ENCODE results near the gene FBXO38.

Gene FBXO38

DNA sequence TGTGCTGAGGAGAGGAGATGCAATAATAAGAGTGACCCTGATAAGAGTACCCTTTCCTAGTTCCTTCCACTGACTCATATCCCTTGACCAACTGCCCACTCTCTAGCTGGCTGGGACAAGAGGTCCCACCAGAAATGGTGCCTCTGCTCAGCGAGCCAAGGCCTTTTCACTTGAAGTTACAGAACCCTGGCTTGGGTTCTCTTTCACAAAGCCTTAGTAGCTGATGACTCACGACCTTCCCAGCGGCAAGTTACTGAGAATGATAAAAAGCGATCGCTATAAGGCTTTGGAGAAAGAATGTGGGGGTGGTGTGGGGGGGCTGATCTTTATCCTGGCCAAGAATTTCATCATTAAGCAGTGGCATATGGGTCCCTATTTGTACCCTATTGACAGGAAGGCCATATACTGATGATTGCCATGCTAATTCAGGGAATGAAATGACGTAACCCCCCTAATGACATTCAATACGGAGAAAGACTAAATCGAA lies 90.3 kb downstream of the FBXO38 start:
- no peak for DNase-seq (ENCODE audit: low spot score)

DNA sequence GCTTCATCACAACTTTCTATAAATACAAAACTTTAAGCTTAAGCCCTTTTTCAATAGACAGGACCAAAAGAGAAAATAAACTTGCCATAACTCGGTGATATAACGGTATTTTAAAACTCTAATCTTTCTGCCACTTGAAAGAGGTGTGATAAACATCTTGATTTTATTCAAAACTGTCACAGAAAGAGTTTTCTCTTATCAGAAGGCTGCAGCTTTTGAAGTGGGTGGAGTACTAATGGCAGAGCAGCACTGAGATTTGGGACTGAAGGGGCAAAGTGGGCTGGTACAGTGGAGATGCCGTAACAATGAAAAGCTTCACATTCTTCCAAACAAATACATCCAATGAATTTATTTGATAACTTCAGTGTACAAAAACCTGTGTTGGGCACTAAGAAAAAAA lies 92.5 kb downstream of the FBXO38 start:
- no peak for DNase-seq (ENCODE audit: low spot score)

DNA sequence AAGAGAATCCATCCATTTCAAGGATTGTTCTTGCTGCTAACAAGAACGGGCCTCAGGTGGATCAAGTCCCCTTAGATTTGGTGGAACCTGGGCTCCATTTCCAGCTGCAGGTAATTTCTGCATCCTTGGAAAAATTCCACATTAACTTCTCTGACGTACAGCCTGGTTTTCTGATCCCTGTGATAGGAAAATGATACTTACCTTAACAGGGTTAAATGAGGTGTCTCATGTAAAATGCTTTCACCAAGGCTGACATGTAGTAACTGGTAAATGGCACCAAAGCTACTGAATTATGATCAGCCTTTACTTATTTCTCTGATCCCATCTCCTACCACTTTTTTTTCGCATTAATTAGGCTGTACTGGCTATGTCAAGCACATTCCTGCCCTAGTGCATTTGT lies 93.7 kb downstream of the FBXO38 start:
- no peak for DNase-seq (ENCODE audit: low spot score)

DNA sequence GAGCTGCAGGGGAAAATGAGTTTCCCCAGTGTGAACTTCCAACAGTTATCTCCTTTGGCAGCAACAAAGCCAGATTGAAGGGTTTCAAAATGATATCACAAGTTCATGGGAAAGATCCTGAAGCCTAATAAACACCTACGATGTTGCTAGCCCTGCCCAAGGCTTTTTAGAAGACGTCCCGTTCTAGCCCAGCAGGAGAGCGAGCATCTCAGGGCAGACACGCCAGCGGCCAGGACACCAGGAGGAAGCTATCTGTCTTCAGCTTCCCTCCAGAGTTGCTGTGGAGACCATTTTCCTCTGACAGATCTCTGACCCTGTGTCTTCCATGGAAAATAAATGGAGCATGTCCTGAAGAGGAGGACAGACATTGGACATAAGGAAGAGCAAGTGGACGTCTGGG lies 98.4 kb downstream of the FBXO38 start:
- DNase-seq (ENCODE audit: low spot score): no peak

DNA sequence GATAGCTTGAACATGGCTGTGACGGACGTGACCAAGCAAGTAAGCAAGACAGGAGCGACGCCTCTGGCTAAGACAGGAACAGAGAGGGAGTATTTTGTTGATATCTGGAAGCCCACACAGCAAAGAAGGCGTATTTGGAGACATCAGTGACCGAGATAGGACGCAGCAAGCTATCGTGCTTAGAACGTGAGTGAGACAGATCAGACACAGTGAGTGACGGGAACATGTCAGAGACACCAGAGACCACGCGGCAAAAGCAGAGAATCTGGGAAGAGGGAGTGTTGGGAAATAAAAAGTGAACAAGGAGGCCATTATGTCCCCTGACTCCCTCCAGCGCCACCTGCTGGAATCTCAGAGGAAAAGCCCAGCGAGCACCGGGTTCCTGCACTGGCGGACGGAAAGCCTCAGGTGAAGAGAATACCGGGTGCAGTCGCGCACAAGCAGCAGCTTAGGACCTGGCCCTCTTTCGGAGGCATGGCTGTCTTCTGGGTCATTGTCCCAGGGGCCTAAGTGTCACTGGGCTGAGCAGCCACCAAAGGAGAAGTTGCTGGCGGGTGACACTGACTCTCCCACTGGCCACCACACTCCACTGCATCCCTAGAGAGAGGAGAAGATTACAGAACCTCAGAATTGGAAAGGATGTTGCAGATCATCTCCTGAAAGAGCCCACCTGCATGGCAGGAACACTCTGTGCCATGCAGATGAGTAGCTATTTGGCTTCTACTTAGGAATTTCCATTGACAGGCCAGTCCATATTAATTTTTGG lies 99.1 kb downstream of the FBXO38 start:
- peak; percentile 51 for DNase-seq (ENCODE audit: low spot score)

DNA sequence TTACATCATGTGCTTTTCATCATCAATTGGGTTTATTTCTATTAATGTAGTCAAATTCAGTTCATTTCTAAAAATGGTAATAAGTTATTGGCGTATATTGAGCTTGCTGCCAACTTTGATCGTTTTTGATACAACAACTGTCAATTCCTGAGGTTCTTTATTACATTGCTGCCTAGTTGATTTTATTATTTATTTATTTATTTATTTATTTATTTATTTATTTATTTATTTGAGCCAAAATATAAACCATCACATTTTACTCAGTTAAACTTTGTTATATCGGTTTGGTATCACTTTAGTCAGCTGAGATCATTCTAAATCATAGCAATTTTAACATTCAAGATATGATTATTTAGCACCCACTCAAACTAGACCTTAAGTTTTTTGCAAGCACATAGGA lies 100.0 kb downstream of the FBXO38 start:
- DNase-seq (ENCODE audit: low spot score): no peak

DNA sequence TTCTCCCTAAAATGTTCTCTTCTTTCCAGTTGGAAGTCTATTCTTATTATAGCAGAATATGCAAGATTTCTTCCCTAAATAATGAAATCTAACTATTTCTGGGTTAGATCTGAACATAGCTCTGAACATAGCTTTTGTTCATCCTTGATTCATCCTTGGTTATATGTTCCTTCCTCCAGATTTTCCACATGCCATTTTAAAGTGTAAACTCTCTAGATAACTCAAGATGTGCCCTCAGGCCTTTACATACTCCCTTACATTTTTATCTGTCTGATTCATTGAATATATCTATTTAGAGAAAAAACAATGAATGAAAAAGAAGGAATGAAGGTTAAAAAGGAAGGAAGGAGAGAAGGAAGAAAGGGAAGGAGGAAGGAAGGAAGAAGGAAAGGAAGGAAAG lies 100.9 kb downstream of the FBXO38 start:
- no peak for DNase-seq (ENCODE audit: low spot score)

DNA sequence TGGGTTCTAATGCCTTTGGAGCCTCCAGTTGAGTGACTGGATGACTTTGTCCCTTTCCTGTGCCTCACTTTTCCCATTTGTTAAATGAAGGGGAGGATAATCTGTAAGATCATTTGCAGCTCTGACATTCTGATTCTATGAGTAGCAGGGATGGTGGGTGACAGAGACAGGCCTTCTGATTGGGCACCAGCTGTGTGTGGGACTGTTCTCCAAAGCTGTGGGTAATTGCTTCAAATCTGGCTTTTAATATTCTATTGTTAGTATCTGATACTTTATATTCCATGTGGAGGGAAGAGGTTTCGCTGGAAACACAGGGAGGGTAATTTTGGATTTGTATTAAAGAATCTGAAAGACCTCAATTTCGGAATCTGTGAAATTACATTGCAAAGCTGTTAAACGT lies 102.7 kb downstream of the FBXO38 start:
- no peak for DNase-seq (ENCODE audit: low spot score)

DNA sequence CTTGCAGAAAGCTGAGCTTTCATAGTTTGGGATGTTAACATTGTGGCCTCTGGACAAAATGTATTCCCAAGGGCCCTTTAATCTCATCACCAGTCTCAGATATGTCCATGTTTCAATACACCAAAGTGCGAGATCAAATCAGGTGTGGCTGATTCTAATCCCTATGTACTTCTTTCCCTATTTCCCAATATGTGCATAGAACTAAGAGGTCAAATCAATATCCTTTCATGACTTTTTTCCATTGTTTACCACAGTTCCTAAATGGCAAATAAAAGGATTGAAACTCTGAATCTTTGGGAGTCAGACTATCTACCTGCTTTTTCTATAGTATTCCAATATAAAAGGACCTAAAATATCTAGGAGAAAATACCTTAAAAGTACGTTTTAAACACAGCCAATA lies 105.0 kb downstream of the FBXO38 start:
- no peak for DNase-seq (ENCODE audit: low spot score)

DNA sequence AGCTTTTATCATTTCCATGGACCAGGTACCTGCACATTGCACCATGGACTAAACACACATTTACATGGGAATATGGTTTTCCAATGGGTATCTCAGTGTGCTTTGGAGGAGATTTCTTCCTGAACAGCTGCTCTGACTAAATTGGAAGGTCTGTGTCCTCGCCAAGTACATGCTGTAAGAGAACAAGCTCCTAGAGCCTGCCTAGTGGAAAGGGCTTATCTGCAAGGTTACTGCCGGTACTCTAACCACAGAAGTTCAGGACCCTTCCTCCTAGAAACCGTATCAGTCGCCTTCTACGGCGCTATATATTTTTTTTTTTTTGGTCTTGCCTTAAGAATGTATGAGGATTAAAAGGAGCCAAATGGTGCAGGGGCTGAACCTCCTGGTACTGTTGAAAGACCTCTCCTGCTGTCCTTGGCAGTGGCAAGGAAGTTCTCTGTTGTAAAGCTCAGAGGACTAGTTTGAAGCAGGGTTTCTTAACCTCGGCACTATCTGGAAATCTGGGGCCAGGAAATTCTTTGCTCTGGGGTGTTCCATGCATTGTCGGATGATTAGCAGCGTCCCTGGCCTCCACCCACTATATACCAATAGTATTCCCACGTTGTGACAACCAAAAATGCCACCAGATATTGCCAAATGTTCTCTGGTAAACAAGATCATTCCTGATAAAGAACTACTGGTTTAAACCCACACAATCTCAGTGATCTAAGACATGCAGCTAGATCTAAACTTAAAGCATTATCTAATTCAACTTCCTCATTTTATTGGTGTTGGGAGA lies 107.4 kb downstream of the FBXO38 start:
- DNase-seq (ENCODE audit: low spot score): no peak

DNA sequence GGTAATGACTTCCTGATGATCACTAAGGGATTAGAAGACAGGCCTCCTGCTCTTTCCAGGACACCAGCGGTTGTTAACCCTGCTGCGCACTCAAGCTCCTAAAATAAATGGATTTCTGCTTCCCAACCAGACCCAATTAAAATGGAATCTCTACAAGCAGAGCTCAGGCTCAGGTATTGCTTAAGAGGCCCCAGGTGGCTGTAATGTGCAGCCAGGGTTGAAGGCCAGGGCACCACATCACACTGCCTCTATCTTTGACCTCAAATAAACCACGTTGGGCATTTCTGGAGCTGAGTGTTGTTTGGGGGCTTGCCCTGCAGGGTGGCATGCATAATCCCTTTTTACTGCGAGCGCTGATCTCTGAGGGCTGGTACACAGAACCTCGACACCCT lies 108.0 kb downstream of the FBXO38 start:
- DNase-seq (ENCODE audit: low spot score): no peak

DNA sequence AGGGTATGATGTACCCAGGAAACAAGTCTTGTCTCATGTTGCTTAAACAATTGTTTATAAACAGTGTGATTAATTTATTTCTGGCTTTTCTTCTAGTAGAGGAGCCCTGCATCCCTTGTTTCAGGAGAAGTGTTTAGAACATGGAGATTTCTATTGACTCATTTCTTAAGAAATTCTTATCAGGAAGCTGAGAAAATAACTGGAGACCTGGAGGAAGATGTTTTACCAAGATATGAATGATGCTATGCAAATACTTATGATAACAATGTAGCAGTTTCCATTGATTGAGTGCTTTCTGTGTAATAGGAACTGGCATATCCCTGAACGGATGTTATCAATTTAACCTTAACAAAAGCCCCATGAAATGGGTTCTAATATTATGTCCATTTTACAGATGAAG lies 108.6 kb downstream of the FBXO38 start:
- no peak for DNase-seq (ENCODE audit: low spot score)
